Kidney epithelial cell (primary cell): ENCODE results near the gene IGF2BP2. TPM values are rescaled to one million over a fixed set of nuclear protein-coding genes. Genes with fewer than 3 reads are reported as not detected.

Experiments used
- DNase-seq: peaks from one replicate; pipeline ENCODE4 v3.0.0-alpha.2; 2010; ENCODE audit warnings: low read depth
- H3K27me3 ChIP-seq: 2 replicates; pipeline ENCODE4 v1.6.0; 2011; ENCODE audit warnings: low read length; ENCODE audit not compliant: control insufficient read depth, insufficient read depth
- H3K36me3 ChIP-seq: 2 replicates; pipeline ENCODE4 v1.5.1; 2011; ENCODE audit warnings: low read length; ENCODE audit not compliant: control insufficient read depth, insufficient read depth
- H3K4me3 ChIP-seq: 2 replicates; pipeline ENCODE4 v1.5.1; 2011; ENCODE audit warnings: low read depth, mild to moderate bottlenecking, control low read depth, low read length
- CTCF ChIP-seq: IDR thresholded peaks from 2 replicates; pipeline ENCODE4 v1.5.1; 2011; ENCODE audit warnings: mild to moderate bottlenecking, moderate library complexity, low read length, control low read depth, inconsistent platforms; ENCODE audit not compliant: insufficient read depth, poor library complexity, severe bottlenecking
- total RNA-seq: library from RNA; depleted of rRNA; stranded (reverse); fragments of >200 nt; gene quantifications from 2 replicates; pipeline ENCODE4 v1.2.3, GENCODE V29; 2015

IGF2BP2 gene
- total RNA-seq, 1 donor from 2014 or later: 77.0 TPM

- no peak for TF ChIP-seq CTCF
- no peaks in the 10 kb centered on the region for H3K27me3 ChIP-seq
- H3K4me3 ChIP-seq: no peak overlapping the region
- DNase-seq: no peak
- H3K36me3 ChIP-seq: no peaks in the 10 kb centered on the region
Observed at GRCh38 chr3:185713015-185713414, 111.8 kb downstream of the IGF2BP2 start.

GRCh38 chr3:185712337-185712736, 112.5 kb downstream of the IGF2BP2 start:
- H3K36me3 ChIP-seq: no peaks in the 10 kb centered on the region
- H3K27me3 ChIP-seq: no peaks in the 10 kb centered on the region
- DNase-seq: no peak
- H3K4me3 ChIP-seq: no peak overlapping the region
- no peak for TF ChIP-seq CTCF

- Histone ChIP-seq H3K27me3 (no peaks in the 10 kb centered on the region), H3K36me3 (no peaks in the 10 kb centered on the region), H3K4me3 (no peak overlapping the region)
- TF ChIP-seq CTCF: no peak
- no peak for DNase-seq
Observed at GRCh38 chr3:185711255-185711870, 113.5 kb downstream of the IGF2BP2 start.

DNA sequence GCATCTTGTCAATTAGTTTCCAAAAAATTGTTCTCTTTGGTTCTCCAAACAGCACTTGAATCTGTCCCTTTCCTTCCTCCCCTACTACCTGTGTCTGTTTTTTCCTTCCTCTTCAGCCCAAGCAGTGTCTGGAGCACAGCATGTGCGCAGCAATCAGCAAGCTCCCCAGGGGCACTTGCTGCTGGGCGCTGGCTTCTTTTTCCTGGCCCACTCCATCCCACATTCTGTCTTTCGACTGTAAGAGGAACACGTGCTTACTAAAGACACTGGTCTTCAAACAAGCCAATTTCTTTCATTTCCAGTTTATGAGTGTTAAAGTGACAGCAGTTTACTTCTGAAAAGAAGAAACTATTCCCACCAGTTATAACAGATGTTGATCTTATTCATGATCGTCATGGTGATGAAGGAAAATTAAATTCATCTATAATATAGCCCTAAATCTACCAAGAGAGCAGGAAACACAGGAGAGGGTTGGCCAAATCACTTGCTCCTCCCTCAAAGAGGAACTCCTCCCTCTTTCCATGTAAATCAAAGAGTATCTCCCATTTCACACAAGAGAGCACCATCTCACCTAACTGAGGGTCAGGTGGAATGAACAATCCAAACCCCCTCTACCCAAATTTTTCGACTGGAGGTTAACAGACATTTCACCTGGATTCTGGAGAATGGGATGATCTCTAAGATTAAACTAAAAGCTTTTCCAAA, 115.4 kb downstream of the IGF2BP2 start:
- no peaks in the 10 kb centered on the region for H3K36me3 ChIP-seq
- no peak overlapping the region for H3K4me3 ChIP-seq
- no peaks in the 10 kb centered on the region for H3K27me3 ChIP-seq
- no peak for TF ChIP-seq CTCF
- no peak for DNase-seq

DNA sequence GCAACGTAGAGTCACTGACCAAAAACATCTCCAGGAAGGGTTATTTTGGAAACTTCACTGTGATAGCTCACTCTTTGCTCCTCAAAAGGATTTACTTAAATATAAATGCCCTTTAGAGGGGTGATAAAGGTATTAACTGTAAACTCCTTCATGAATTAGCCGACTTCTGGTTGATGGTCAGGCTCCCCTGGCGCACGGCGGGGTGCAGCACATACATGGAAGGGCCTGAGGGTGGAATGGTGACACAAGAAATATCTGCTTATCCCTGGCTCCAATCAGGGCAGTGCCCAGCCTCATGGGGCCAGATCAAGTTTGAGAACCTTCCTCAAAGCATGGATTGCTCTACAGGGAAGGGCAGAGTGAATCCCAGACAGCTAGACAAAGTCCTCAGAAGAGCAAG, 116.5 kb downstream of the IGF2BP2 start:
- Histone ChIP-seq H3K36me3 (no peaks in the 10 kb centered on the region), H3K4me3 (no peak overlapping the region), H3K27me3 (no peaks in the 10 kb centered on the region)
- DNase-seq: no peak
- TF ChIP-seq CTCF: no peak

DNA sequence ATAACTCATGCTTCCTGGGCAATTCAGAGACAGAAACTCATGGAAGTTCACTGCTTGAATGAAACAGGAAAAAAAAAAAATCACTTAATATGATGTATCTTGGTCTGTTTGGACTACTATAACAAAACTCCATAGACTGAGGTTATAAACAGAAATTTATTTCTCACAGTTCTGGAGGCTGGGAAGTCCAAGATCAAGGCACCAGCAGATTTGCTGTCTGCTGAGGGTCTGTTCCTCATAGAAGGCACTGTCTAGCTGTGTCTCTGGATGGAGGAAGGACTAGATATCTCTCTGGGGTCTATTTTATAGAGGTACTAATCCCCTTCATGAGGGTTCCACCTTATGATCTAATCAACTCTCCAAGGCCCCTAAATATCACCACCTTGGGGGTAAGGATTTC, 119.3 kb downstream of the IGF2BP2 start:
- Histone ChIP-seq H3K4me3 (no peak overlapping the region), H3K36me3 (no peaks in the 10 kb centered on the region), H3K27me3 (no peaks in the 10 kb centered on the region)
- no peak for DNase-seq
- no peak for TF ChIP-seq CTCF
